CD8-positive, alpha-beta memory T cell (primary cell): ENCODE measurements around the gene IRAK1. TPM values are rescaled to one million over a fixed set of nuclear protein-coding genes. Genes with fewer than 3 reads are reported as not detected.

Source experiments
- CTCF ChIA-PET: fragments of 350-600 bp; sonication (Branson Sonifier 250); formaldehyde crosslinking; loops from one replicate; lab custom pipeline; 2021; ENCODE audit warnings: antibody characterized with exemption; lab: Charles Lee
- POLR2A ChIA-PET: fragments of 350-600 bp; sonication (Branson Sonifier 250); formaldehyde crosslinking; loops from one replicate; lab custom pipeline; 2021; ENCODE audit warnings: antibody characterized with exemption; lab: Charles Lee
- DNase-seq, 5 donors: peaks; one replicate each; pipeline versions ENCODE4 v3.0.0 to v3.0.0-alpha.2; 2020 to 2022; ENCODE audit warnings: mixed read lengths in 1 of 5
- H3K27ac ChIP-seq: one replicate; pipeline ENCODE4 v1.7.0; 2013; ENCODE audit warnings: low read depth, mild to moderate bottlenecking, low read length, moderate library complexity
- H3K27me3 ChIP-seq: 2 replicates; pipeline ENCODE4 v1.7.0; 2013; ENCODE audit warnings: low read length, mild to moderate bottlenecking; ENCODE audit not compliant: insufficient read depth, poor library complexity, severe bottlenecking
- H3K36me3 ChIP-seq: 2 replicates; pipeline ENCODE4 v1.7.0; 2013; ENCODE audit warnings: mild to moderate bottlenecking, low read length, moderate library complexity; ENCODE audit not compliant: insufficient read depth
- H3K4me1 ChIP-seq: 2 replicates; pipeline ENCODE4 v1.7.0; 2013; ENCODE audit warnings: mild to moderate bottlenecking, low read length, moderate library complexity; ENCODE audit not compliant: insufficient read depth
- H3K4me3 ChIP-seq: 2 replicates; pipeline ENCODE4 v1.7.0; 2013; ENCODE audit warnings: mild to moderate bottlenecking, low read length
- H3K9me3 ChIP-seq: 2 replicates; pipeline ENCODE4 v1.7.0; 2013; ENCODE audit warnings: mild to moderate bottlenecking, low read length
- H3K27ac Mint-ChIP-seq, 8 donors: one replicate each; pipeline ENCODE4 v1.8.0; 2020 to 2021; ENCODE audit warnings: mixed read lengths in 8 of 8, mild to moderate bottlenecking in 6 of 8, inconsistent platforms in 3 of 8, moderate library complexity in 3 of 8
- H3K27me3 Mint-ChIP-seq, 2 donors: one replicate each; pipeline ENCODE4 v1.8.0; 2020 to 2021; ENCODE audit warnings: mixed read lengths in 2 of 2, mild to moderate bottlenecking in 1 of 2, moderate library complexity in 1 of 2
- H3K36me3 Mint-ChIP-seq, 3 donors: one replicate each; pipeline ENCODE4 v1.8.0; 2020 to 2021; ENCODE audit warnings: mixed read lengths in 3 of 3, inconsistent platforms in 1 of 3, mild to moderate bottlenecking in 1 of 3
- H3K4me1 Mint-ChIP-seq, 3 donors: one replicate each; pipeline ENCODE4 v1.8.0; 2020 to 2021; ENCODE audit warnings: mixed read lengths in 3 of 3, inconsistent platforms in 1 of 3, mild to moderate bottlenecking in 1 of 3
- H3K4me3 Mint-ChIP-seq, 7 donors: one replicate each; pipeline ENCODE4 v1.8.0; 2020 to 2021; ENCODE audit warnings: mixed read lengths in 7 of 7, mild to moderate bottlenecking in 6 of 7, moderate library complexity in 4 of 7, inconsistent platforms in 2 of 7
- H3K9me3 Mint-ChIP-seq, 5 donors: one replicate each; pipeline ENCODE4 v1.8.0; 2020 to 2022; ENCODE audit warnings: mixed read lengths in 5 of 5, mild to moderate bottlenecking in 3 of 5, moderate library complexity in 2 of 5, inconsistent platforms in 1 of 5
- polyA plus RNA-seq: library from polyadenylated mRNA; unstranded; fragments of 300-500 nt; fragmentation: Illumina TruSeq; gene quantifications from one replicate; pipeline ENCODE4 v1.2.3, GENCODE V29; 2021
- total RNA-seq, 2 experiments: library from RNA; stranded (reverse); gene quantifications; one replicate each; pipeline ENCODE4 v1.2.3, GENCODE V29; 2021

The IRAK1 gene
- total and polyA plus RNA-seq, 3 experiments from 2014 or later: 58.0 to 214 (median 208) TPM

DNA sequence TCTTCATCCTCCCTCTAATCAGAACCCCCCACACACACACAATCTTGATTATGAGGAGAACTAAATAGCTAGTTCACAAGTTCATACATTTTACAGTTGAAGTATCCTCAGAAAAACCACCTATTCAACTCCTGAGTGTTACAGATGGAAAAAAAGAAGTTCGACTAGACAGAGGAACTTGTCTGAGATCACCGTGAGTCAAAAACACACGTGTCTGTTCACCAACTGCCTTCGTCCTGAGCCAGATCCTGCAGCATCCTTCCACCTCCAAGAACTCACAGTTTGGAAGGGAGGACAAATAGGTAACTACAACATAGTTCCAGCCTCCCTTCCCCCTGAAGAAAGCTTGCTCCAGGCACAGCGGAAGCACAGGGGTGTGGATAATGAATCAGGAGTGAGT lies 19.0 kb upstream of the IRAK1 start:
- ChIA-PET CTCF (interaction anchor here (1.4 kb wide), 1 partner anchor 13 kb away, joined by 3 read pairs; no protein-coding TSS in a partner anchor), POLR2A (no interaction called here)
- H3K27me3 Mint-ChIP-seq: peaks cover 0 to 5% of the 10 kb centered on the region in 2 donors
- H3K4me1 Mint-ChIP-seq: peaks cover 25 to 62% (median 41%) of the 10 kb centered on the region in 3 donors
- Histone ChIP-seq H3K9me3 (no peaks in the 10 kb centered on the region), H3K36me3 (no peaks in the 10 kb centered on the region), H3K4me1 (no peaks in the 10 kb centered on the region), H3K4me3 (no peak overlapping the region), H3K27ac (no peak overlapping the region), H3K27me3 (no peaks in the 10 kb centered on the region)
- no peak for DNase-seq
- H3K4me3 Mint-ChIP-seq: no peak overlapping the region
- H3K36me3 Mint-ChIP-seq: peaks cover 0 to 64% (median 0%) of the 10 kb centered on the region in 3 donors
- no peaks in the 10 kb centered on the region for H3K9me3 Mint-ChIP-seq
- H3K27ac Mint-ChIP-seq: peak overlapping the region in 3 of 8 donors; percentile 7 to 92 (median 39)

DNA sequence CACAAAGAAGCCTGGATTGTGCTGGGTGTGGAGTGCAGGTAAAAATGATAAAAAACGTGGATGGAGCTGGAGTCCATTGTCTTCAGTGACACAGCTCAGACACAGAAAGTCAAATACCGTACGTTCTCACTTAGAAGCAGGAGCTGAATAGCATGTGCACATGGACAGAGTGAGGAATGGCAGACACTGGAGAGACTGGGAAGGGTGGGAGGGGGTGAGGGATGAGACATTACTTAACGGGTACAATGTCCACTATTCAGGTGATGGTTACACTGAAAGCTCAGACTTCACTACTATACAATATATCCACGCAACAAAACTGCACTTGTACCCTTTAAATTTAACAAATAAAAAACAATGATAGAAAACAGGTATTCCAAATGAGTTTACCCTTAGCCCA lies 18.1 kb upstream of the IRAK1 start:
- Mint-ChIP-seq H3K27ac (no peak overlapping the region), H3K4me1 (peaks cover 25 to 58% (median 41%) of the 10 kb centered on the region in 3 donors), H3K27me3 (peaks cover 0 to 5% of the 10 kb centered on the region in 2 donors), H3K4me3 (no peak overlapping the region), H3K9me3 (no peaks in the 10 kb centered on the region), H3K36me3 (peaks cover 0 to 67% (median 0%) of the 10 kb centered on the region in 3 donors)
- Histone ChIP-seq H3K27me3 (no peaks in the 10 kb centered on the region), H3K27ac (no peak overlapping the region), H3K9me3 (no peaks in the 10 kb centered on the region), H3K4me3 (no peak overlapping the region), H3K4me1 (no peaks in the 10 kb centered on the region), H3K36me3 (no peaks in the 10 kb centered on the region)
- ChIA-PET CTCF (no interaction called here), POLR2A (no interaction called here)
- DNase-seq: no peak

- Mint-ChIP-seq H3K27me3 (peaks cover 0 to 6% of the 10 kb centered on the region in 2 donors), H3K27ac (peak overlapping the region; percentile 47 to 92 (median 86)), H3K36me3 (peaks cover 0 to 68% (median 0%) of the 10 kb centered on the region in 3 donors), H3K9me3 (no peaks in the 10 kb centered on the region), H3K4me1 (peaks cover 25 to 50% (median 34%) of the 10 kb centered on the region in 3 donors), H3K4me3 (peak overlapping the region in 3 of 7 donors; percentile 23 to 74 (median 33))
- peak in 2 of 5 donors; percentile 4 to 37 for DNase-seq
- CTCF ChIA-PET: interaction anchor here (0.9 kb wide), 1 partner anchor 23 kb away, joined by 3 read pairs; no protein-coding TSS in a partner anchor
- H3K36me3 ChIP-seq: peaks cover 7% of the 10 kb centered on the region
- no peaks in the 10 kb centered on the region for H3K27me3 ChIP-seq
- no peaks in the 10 kb centered on the region for H3K4me1 ChIP-seq
- H3K4me3 ChIP-seq: no peak overlapping the region
- H3K27ac ChIP-seq: no peak overlapping the region
- POLR2A ChIA-PET: interaction anchor here (0.6 to 0.7 kb wide), 2 partner anchors 42 to 84 kb away, joined by 4 to 6 read pairs; no protein-coding TSS in a partner anchor
- no peaks in the 10 kb centered on the region for H3K9me3 ChIP-seq
These were observed 16.8 kb upstream of the IRAK1 start for GRCh38 chrX:154036513-154036912.

- peaks cover 0 to 6% of the 10 kb centered on the region in 2 donors for H3K27me3 Mint-ChIP-seq
- Histone ChIP-seq H3K27me3 (no peaks in the 10 kb centered on the region), H3K36me3 (peaks cover 7% of the 10 kb centered on the region), H3K4me1 (no peaks in the 10 kb centered on the region), H3K9me3 (no peaks in the 10 kb centered on the region), H3K4me3 (no peak overlapping the region), H3K27ac (no peak overlapping the region)
- H3K27ac Mint-ChIP-seq: peak overlapping the region in 3 of 8 donors; percentile 23 to 70 (median 40)
- H3K9me3 Mint-ChIP-seq: no peaks in the 10 kb centered on the region
- POLR2A ChIA-PET: no interaction called here
- no peak for DNase-seq
- H3K4me1 Mint-ChIP-seq: peaks cover 16 to 33% (median 24%) of the 10 kb centered on the region in 3 donors
- peaks cover 0 to 69% (median 0%) of the 10 kb centered on the region in 3 donors for H3K36me3 Mint-ChIP-seq
- H3K4me3 Mint-ChIP-seq: peak overlapping the region in 1 of 7 donors; percentile 28
- CTCF ChIA-PET: interaction anchor here (1.1 kb wide), 1 partner anchor 20 kb away, joined by 3 read pairs; no protein-coding TSS in a partner anchor
These were observed 14.1 kb upstream of the IRAK1 start for GRCh38 chrX:154033848-154034247.

DNA sequence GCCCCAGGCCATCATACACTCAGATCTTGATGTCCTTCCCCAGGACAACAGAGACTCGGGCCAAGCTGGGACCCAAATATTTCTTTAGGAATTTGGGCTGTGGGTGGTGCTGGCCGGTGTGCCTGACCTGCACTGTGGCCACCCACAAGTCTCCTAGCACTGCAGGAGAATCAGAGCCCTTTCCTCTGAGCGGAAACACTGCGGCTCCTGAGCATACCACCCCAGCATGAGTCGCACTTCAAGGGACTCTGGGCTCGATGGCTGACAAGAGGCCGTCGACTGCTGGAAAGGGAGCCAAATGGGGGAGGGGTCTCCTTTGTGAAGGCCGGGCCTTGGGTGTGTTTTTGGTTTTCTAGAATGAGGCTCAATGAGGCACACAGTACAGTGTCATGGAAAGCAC lies 13.0 kb upstream of the IRAK1 start:
- Histone ChIP-seq H3K9me3 (no peaks in the 10 kb centered on the region), H3K4me1 (no peaks in the 10 kb centered on the region), H3K36me3 (peaks cover 7% of the 10 kb centered on the region), H3K4me3 (no peak overlapping the region), H3K27me3 (no peaks in the 10 kb centered on the region), H3K27ac (no peak overlapping the region)
- DNase-seq: no peak
- H3K4me3 Mint-ChIP-seq: no peak overlapping the region
- peaks cover 14 to 34% (median 27%) of the 10 kb centered on the region in 3 donors for H3K4me1 Mint-ChIP-seq
- POLR2A ChIA-PET: no interaction called here
- no peaks in the 10 kb centered on the region for H3K9me3 Mint-ChIP-seq
- peaks cover 0 to 11% of the 10 kb centered on the region in 2 donors for H3K27me3 Mint-ChIP-seq
- peaks cover 0 to 76% (median 4%) of the 10 kb centered on the region in 3 donors for H3K36me3 Mint-ChIP-seq
- peak overlapping the region in 2 of 8 donors; percentile 33 to 78 for H3K27ac Mint-ChIP-seq
- CTCF ChIA-PET: no interaction called here

- Histone ChIP-seq H3K9me3 (no peaks in the 10 kb centered on the region), H3K4me1 (no peaks in the 10 kb centered on the region), H3K4me3 (no peak overlapping the region), H3K27ac (no peak overlapping the region), H3K36me3 (peaks cover 7% of the 10 kb centered on the region), H3K27me3 (no peaks in the 10 kb centered on the region)
- ChIA-PET CTCF (no interaction called here), POLR2A (no interaction called here)
- Mint-ChIP-seq H3K27ac (peak overlapping the region in 2 of 8 donors; percentile 33 to 92), H3K36me3 (peaks cover 0 to 76% (median 4%) of the 10 kb centered on the region in 3 donors), H3K9me3 (no peaks in the 10 kb centered on the region), H3K4me1 (peaks cover 12 to 32% (median 27%) of the 10 kb centered on the region in 3 donors), H3K4me3 (no peak overlapping the region), H3K27me3 (peaks cover 0 to 11% of the 10 kb centered on the region in 2 donors)
- DNase-seq: no peak
These were observed 12.5 kb upstream of the IRAK1 start for GRCh38 chrX:154032160-154032559.

DNA sequence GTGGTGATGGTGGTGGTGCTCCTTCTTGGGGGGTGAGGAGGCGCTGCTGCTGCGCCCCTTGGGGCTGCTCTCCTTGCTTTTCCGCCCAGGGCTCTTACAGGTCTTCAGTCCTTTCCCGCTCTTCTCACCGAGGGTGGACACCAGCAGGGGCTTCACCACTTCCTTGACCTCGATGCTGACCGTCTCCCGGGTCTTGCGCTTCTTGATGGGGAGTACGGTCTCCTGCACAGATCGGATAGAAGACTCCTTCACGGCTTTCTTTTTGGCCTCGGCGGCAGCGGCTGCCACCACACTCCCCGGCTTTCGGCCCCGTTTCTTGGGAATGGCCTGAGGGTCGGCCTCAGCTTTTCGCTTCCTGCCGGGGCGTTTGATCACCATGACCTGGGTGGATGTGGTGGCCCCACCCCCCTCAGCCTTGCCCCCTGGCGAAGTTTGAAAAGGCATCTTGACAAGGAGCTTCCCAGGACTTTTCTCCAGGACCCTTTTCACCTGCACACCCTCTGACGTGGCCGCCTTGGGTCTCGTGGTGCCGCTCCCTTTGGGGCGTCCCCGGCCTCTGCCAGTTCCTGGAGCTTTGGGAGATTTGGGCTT lies 11.1 kb upstream of the IRAK1 start:
- no peak for DNase-seq
- Histone ChIP-seq H3K4me3 (no peak overlapping the region), H3K9me3 (no peaks in the 10 kb centered on the region), H3K36me3 (peaks cover 7% of the 10 kb centered on the region), H3K4me1 (no peaks in the 10 kb centered on the region), H3K27me3 (no peaks in the 10 kb centered on the region), H3K27ac (no peak overlapping the region)
- no peak overlapping the region for H3K4me3 Mint-ChIP-seq
- H3K27me3 Mint-ChIP-seq: peaks cover 0 to 7% of the 10 kb centered on the region in 2 donors
- peaks cover 0 to 74% (median 4%) of the 10 kb centered on the region in 3 donors for H3K36me3 Mint-ChIP-seq
- POLR2A ChIA-PET: interaction anchor here (0.6 to 0.8 kb wide), 2 partner anchors 39 to 277 kb away, joined by 3 to 4 read pairs; no protein-coding TSS in a partner anchor
- H3K27ac Mint-ChIP-seq: no peak overlapping the region
- H3K4me1 Mint-ChIP-seq: peaks cover 6 to 21% (median 17%) of the 10 kb centered on the region in 3 donors
- CTCF ChIA-PET: no interaction called here
- H3K9me3 Mint-ChIP-seq: no peaks in the 10 kb centered on the region

DNA sequence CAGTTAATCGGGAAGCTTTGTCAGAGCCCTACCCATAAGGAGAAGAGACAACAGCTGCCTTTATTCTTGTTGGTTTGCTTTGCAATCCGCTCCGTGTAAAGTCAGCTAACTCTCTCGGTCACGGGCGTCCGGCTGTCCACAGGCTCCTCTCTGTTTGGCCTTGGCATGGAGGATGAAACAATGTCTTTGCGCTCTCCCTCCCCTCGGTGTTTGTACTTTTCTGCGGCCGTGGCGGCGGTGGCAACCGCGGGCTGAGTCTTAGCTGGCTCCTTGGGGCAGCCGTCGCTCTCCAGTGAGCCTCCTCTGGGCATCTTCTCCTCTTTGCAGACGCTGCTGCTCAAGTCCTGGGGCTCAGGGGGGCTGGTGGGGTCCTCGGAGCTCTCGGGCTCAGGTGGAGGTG lies 10.6 kb upstream of the IRAK1 start:
- DNase-seq: no peak
- ChIA-PET CTCF (interaction anchor here (1.1 kb wide), 1 partner anchor 17 kb away, joined by 3 read pairs; no protein-coding TSS in a partner anchor), POLR2A (interaction anchor here (0.8 kb wide), 1 partner anchor 40 kb away, joined by 3 read pairs; no protein-coding TSS in a partner anchor)
- Mint-ChIP-seq H3K4me1 (peaks cover 6 to 21% (median 17%) of the 10 kb centered on the region in 3 donors), H3K4me3 (no peak overlapping the region), H3K9me3 (no peaks in the 10 kb centered on the region), H3K27ac (no peak overlapping the region), H3K36me3 (peaks cover 0 to 77% (median 4%) of the 10 kb centered on the region in 3 donors), H3K27me3 (peaks cover 0 to 11% of the 10 kb centered on the region in 2 donors)
- H3K4me1 ChIP-seq: no peaks in the 10 kb centered on the region
- no peaks in the 10 kb centered on the region for H3K27me3 ChIP-seq
- H3K36me3 ChIP-seq: peaks cover 7% of the 10 kb centered on the region
- no peaks in the 10 kb centered on the region for H3K9me3 ChIP-seq
- H3K27ac ChIP-seq: no peak overlapping the region
- no peak overlapping the region for H3K4me3 ChIP-seq
